OCI-LY3 (cell line): ENCODE measurements around the gene DDX1.

Experiments used
- H2AFZ ChIP-seq: fragments of 200-600, 300-600 bp; shearing (Covaris generic); 2 replicates; pipeline ENCODE4 v1.6.0; 2014; ENCODE audit warnings: antibody characterized with exemption, low read depth, low read length
- H3K27ac ChIP-seq: fragments of 200-600, 300-600 bp; sonication (generic); 2 replicates; pipeline ENCODE4 v1.5.1; 2014; ENCODE audit warnings: mild to moderate bottlenecking, low read length, moderate library complexity, mixed read lengths
- H3K27me3 ChIP-seq: fragments of 200-600, 300-600 bp; sonication (generic); 2 replicates; pipeline ENCODE4 v1.6.1; 2014; ENCODE audit warnings: low read depth, low read length, mixed read lengths
- H3K36me3 ChIP-seq: fragments of 200-600, 300-600 bp; sonication (generic); replicated peaks from 2 replicates; pipeline ENCODE3; 2014; ENCODE audit warnings: low read depth, low read length, mixed read lengths
- H3K4me1 ChIP-seq: fragments of 300-600, 200-600 bp; sonication (generic); 2 replicates; pipeline ENCODE4 v1.6.1; 2014; ENCODE audit warnings: low read length, mixed read lengths
- H3K4me2 ChIP-seq: fragments of 200-600, 300-600 bp; sonication (generic); 2 replicates; pipeline ENCODE4 v1.6.1; 2014; ENCODE audit warnings: low read length, mixed read lengths
- H3K4me3 ChIP-seq: fragments of 300-600, 200-600 bp; sonication (generic); 2 replicates; pipeline ENCODE4 v1.5.1; 2014; ENCODE audit warnings: antibody characterized with exemption, mild to moderate bottlenecking, low read length, moderate library complexity
- H3K79me2 ChIP-seq: fragments of 300-600, 200-600 bp; shearing (Covaris generic); 2 replicates; pipeline ENCODE4 v1.6.1; 2014; ENCODE audit warnings: mild to moderate bottlenecking, low read length, mixed read lengths
- H3K9ac ChIP-seq: fragments of 300-600, 200-600 bp; shearing (Covaris generic); 2 replicates; pipeline ENCODE4 v1.6.0; 2014; ENCODE audit warnings: mild to moderate bottlenecking, low read length, moderate library complexity
- H3K9me3 ChIP-seq: fragments of 200-600, 300-600 bp; shearing (Covaris generic); 2 replicates; pipeline ENCODE4 v1.6.1; 2014; ENCODE audit warnings: low read length, mixed read lengths; ENCODE audit not compliant: insufficient read depth
- H4K20me1 ChIP-seq: fragments of 200-600, 300-600 bp; sonication (generic); 2 replicates; pipeline ENCODE4 v1.6.1; 2016; ENCODE audit warnings: low read length, mixed read lengths; ENCODE audit not compliant: insufficient read depth
- EZH2phosphoT487 ChIP-seq: fragments of 200-600 bp; shearing (Covaris generic); IDR thresholded peaks from 2 replicates; pipeline ENCODE4 v1.6.1; 2018; ENCODE audit warnings: antibody characterized with exemption, mixed run types, low read depth
- TF ChIP-seq, protein P1 (sequence below): fragments of 200-600, 300-600 bp; sonication (generic); IDR thresholded peaks from 2 replicates; pipeline ENCODE4 v1.5.1; 2014; ENCODE audit warnings: antibody characterized with exemption, low read length, low read depth

The DDX1 gene

DNA sequence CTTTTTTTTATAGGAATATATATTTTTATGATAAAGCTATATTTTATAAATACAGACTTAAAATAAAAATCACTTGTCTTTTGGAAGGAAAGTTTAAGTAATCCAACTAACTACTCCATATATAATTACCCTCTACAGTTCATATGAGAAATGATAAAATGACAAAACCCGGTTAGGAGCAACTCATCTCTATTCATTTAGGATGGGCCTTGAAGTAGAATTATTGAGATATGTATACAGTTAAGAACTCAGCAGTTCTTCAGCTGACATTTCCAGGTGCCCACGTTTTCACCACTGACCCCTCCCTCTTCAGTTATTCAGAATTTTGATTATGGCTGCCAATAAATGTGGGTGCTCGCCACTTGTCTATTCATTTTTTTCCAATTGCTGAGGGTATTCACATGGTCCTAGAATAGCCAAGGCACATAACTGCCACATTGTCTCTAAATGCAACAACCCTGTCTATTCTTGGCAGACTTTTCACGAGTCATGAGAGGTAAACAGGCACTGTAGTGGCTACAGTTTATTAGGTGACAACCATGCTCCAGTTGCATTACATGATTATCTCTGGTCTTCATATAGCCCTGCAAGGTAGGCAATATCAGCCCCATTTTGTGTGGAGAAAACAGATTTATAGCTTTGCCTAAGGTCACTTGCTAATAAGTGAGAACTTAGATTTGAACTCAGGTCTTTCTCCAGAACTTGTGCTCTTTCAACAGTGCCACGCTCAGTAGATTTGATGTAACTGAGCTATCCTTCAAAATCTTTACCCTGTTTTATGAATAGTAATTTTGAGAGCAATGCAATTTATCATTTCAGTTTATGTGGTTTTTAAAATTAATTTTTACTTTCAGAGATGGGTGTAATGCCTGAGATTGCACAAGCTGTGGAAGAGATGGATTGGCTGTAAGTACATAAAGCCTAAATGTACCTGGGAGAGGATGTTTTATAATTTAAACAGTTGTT is 2.9 kb downstream of the DDX1 start:
- peaks cover 35% of the 10 kb centered on the region for H3K36me3 ChIP-seq

DNA sequence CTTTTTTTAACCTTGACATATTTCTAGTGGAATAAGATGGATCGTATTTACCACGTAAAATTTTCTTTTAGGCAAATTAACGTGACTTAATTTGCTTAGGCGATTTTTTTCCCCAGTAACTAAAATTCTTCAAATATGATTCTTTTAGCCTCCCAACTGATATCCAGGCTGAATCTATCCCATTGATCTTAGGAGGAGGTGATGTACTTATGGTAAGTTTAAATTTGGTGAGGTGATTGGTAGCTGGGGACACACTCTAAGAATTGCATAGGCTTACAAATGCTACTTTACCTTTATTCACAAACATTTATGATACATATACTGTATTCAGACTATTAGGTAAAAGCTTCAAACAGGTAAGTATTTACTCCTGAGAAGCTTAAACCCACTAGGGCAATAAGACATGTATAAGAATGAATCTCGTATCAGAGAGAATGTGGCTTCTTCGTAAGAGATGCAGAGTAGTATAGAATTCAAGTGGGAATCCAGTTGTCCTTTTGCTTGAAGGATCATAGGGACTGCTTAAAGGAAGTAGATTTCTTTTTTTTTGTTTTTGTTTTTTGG is 3.8 kb downstream of the DDX1 start:
- peaks cover 43% of the 10 kb centered on the region for H3K36me3 ChIP-seq
- peaks cover 11% of the 10 kb centered on the region; the same call in 1 of the 2 replicates for H3K4me1 ChIP-seq
- H2AFZ ChIP-seq, result no peak overlapping the region
- H3K4me2 ChIP-seq, result no peak overlapping the region
- peaks cover 52% of the 10 kb centered on the region for H3K79me2 ChIP-seq
- no peaks in the 10 kb centered on the region for H3K27me3 ChIP-seq
- H3K9ac ChIP-seq, result no peak overlapping the region
- no peaks in the 10 kb centered on the region for H3K9me3 ChIP-seq
- 0 out of 2 replicates have a peak, but pooled peaks cover 6% of the 10 kb centered on the region for H4K20me1 ChIP-seq
- H3K4me3 ChIP-seq, result no peak overlapping the region
- TF ChIP-seq EZH2phosphoT487, result no peak
- TF ChIP-seq, protein P1, sequence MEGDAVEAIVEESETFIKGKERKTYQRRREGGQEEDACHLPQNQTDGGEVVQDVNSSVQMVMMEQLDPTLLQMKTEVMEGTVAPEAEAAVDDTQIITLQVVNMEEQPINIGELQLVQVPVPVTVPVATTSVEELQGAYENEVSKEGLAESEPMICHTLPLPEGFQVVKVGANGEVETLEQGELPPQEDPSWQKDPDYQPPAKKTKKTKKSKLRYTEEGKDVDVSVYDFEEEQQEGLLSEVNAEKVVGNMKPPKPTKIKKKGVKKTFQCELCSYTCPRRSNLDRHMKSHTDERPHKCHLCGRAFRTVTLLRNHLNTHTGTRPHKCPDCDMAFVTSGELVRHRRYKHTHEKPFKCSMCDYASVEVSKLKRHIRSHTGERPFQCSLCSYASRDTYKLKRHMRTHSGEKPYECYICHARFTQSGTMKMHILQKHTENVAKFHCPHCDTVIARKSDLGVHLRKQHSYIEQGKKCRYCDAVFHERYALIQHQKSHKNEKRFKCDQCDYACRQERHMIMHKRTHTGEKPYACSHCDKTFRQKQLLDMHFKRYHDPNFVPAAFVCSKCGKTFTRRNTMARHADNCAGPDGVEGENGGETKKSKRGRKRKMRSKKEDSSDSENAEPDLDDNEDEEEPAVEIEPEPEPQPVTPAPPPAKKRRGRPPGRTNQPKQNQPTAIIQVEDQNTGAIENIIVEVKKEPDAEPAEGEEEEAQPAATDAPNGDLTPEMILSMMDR, result no peak
- no peak overlapping the region for H3K27ac ChIP-seq

More for the DNA sequence above, 2.9 kb downstream of the DDX1 start:
- Histone ChIP-seq H3K27ac (no peak overlapping the region), H3K4me1 (peaks cover 11% of the 10 kb centered on the region; the same call in 1 of the 2 replicates), H4K20me1 (0 out of 2 replicates have a peak, but pooled peaks cover 6% of the 10 kb centered on the region), H3K4me2 (no peak overlapping the region), H3K9me3 (no peaks in the 10 kb centered on the region), H2AFZ (no peak overlapping the region), H3K9ac (no peak overlapping the region), H3K79me2 (peaks cover 52% of the 10 kb centered on the region), H3K27me3 (no peaks in the 10 kb centered on the region), H3K4me3 (no peak overlapping the region)
- no peak for TF ChIP-seq EZH2phosphoT487
- TF ChIP-seq, protein P1, result no peak

DNA sequence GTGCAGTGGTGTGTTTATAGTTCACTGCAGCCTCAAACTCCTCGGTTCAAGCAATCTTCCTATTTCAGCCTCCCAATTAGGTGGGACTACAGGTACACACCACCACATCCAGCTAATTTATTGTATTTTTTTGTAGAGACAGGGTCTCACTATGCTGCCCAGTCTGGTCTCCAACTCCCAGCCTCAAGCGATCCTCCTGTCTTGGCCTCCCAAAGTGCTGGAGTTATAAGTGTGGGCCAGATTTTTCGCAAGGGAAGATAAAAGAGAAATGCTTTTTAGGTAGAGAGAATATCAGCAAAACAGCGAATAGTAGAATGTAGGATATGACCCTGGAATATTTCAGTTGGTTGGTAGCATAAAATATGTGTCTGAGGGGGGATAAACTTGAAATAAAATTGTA is 4.3 kb downstream of the DDX1 start:
- Histone ChIP-seq H3K79me2 (peaks cover 50% of the 10 kb centered on the region), H4K20me1 (0 out of 2 replicates have a peak, but pooled peaks cover 6% of the 10 kb centered on the region)
- no peak for TF ChIP-seq EZH2phosphoT487

DNA sequence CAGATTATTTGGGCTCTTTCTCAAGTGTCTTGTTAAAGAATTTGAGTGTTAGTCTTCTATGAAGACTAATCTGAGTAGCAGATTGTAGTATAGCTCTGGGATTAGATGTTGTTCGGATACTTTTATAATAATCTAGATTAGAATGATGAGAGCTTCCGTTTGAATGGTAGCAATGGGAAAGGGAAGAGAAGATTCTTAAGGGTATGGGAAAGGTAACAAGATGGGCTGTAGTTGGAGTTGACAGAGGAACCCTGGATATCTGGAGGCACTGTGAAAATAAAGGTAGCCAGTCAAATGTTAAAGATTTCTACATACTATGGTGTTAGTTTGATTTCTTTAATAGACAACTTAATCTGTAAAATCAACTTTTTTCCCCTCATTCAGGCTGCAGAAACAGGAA is 4.7 kb downstream of the DDX1 start:
- no peak overlapping the region for H3K4me3 ChIP-seq
- no peak overlapping the region for H3K27ac ChIP-seq
- H3K27me3 ChIP-seq, result no peaks in the 10 kb centered on the region
- no peak overlapping the region for H3K4me2 ChIP-seq
- peaks cover 8% of the 10 kb centered on the region; the same call in 1 of the 2 replicates for H3K4me1 ChIP-seq
- H2AFZ ChIP-seq, result no peak overlapping the region
- H4K20me1 ChIP-seq, result 0 out of 2 replicates have a peak, but pooled peaks cover 6% of the 10 kb centered on the region
- peaks cover 46% of the 10 kb centered on the region for H3K79me2 ChIP-seq
- TF ChIP-seq, protein P1, result no peak
- no peaks in the 10 kb centered on the region for H3K9me3 ChIP-seq
- no peak overlapping the region for H3K9ac ChIP-seq
- H3K36me3 ChIP-seq, result peaks cover 50% of the 10 kb centered on the region

More for the DNA sequence above, 4.3 kb downstream of the DDX1 start:
- Histone ChIP-seq H3K4me3 (no peak overlapping the region), H3K27ac (no peak overlapping the region), H3K27me3 (no peaks in the 10 kb centered on the region), H3K9me3 (no peaks in the 10 kb centered on the region), H3K4me1 (peaks cover 10% of the 10 kb centered on the region; the same call in 1 of the 2 replicates), H3K4me2 (no peak overlapping the region), H3K36me3 (peaks cover 46% of the 10 kb centered on the region), H2AFZ (no peak overlapping the region), H3K9ac (no peak overlapping the region)
